HepG2 (cell line): ENCODE measurements around the gene SEPHS1. TPM values are rescaled to one million over a fixed set of nuclear protein-coding genes. Genes with fewer than 3 reads are reported as not detected.

ENCODE experiments used
- ARNTL ChIP-seq: sonication (generic); formaldehyde crosslinking; IDR thresholded peaks from 2 replicates; pipeline ENCODE4 v1.4.0; 2020; ENCODE audit warnings: mild to moderate bottlenecking, missing genetic modification reagents
- GPN1 ChIP-seq: sonication (generic); formaldehyde crosslinking; IDR thresholded peaks from 2 replicates; pipeline ENCODE4 v1.5.1; 2020; ENCODE audit warnings: missing genetic modification reagents, borderline replicate concordance
- HES4 ChIP-seq: sonication (generic); formaldehyde crosslinking; IDR thresholded peaks from 2 replicates; pipeline ENCODE4 v1.9.0; 2021; ENCODE audit warnings: mild to moderate bottlenecking, missing genetic modification reagents, borderline replicate concordance
- MEIS2 ChIP-seq: sonication (generic); formaldehyde crosslinking; IDR thresholded peaks from 2 replicates; pipeline ENCODE4 v1.9.0; 2021; ENCODE audit warnings: mild to moderate bottlenecking, missing genetic modification reagents
- NPAS2 ChIP-seq: sonication (generic); formaldehyde crosslinking; IDR thresholded peaks from 2 replicates; pipeline ENCODE4 v1.8.0; 2022; ENCODE audit warnings: mild to moderate bottlenecking, missing genetic modification reagents, borderline replicate concordance
- NR1H2 ChIP-seq: sonication (generic); formaldehyde crosslinking; IDR thresholded peaks from 2 replicates; pipeline ENCODE4 v1.8.1; 2022; ENCODE audit warnings: low read depth, missing genetic modification reagents, borderline replicate concordance
- SP1 ChIP-seq, 2 experiments: fragments of 450-650 bp in 1 of 2; sonication (generic) in 1 of 2; formaldehyde crosslinking in 1 of 2; IDR thresholded peaks; 2 replicates each; pipeline versions ENCODE4 v1.4.0 to v1.6.1; 2016 to 2020; ENCODE audit warnings: missing genetic modification reagents in 1 of 2
- SRSF4 ChIP-seq: fragments of 200-400 bp; formaldehyde crosslinking; IDR thresholded peaks from one replicate; pipeline ENCODE4 v1.6.1; 2018; ENCODE audit warnings: mild to moderate bottlenecking, low read depth, low read length, moderate library complexity; ENCODE audit not compliant: poor library complexity, severe bottlenecking
- TAF15 ChIP-seq: fragments of 200-400 bp; formaldehyde crosslinking; IDR thresholded peaks from one replicate; pipeline ENCODE4 v1.6.1; 2018; ENCODE audit warnings: mild to moderate bottlenecking, low read depth, low read length; ENCODE audit not compliant: poor library complexity, severe bottlenecking
- XRCC5 ChIP-seq: fragments of 200-400 bp; formaldehyde crosslinking; optimal IDR thresholded peaks from 2 replicates; pipeline ENCODE3; 2017; ENCODE audit warnings: mild to moderate bottlenecking, low read length
- ZNF124 ChIP-seq: sonication (generic); formaldehyde crosslinking; IDR thresholded peaks from 2 replicates; pipeline ENCODE4 v1.4.0; 2020; ENCODE audit warnings: missing genetic modification reagents
- ZNF18 ChIP-seq: sonication (generic); formaldehyde crosslinking; IDR thresholded peaks from 2 replicates; pipeline ENCODE4 v1.8.0; 2022; ENCODE audit warnings: mild to moderate bottlenecking, missing genetic modification reagents; ENCODE audit not compliant: insufficient replicate concordance
- ZNF501 ChIP-seq: sonication (generic); formaldehyde crosslinking; IDR thresholded peaks from 2 replicates; pipeline ENCODE4 v1.5.1; 2020; ENCODE audit warnings: mild to moderate bottlenecking, moderate library complexity, missing genetic modification reagents
- ZNF766 ChIP-seq: sonication (generic); formaldehyde crosslinking; IDR thresholded peaks from 2 replicates; pipeline ENCODE4 v1.5.0; 2020; ENCODE audit warnings: missing genetic modification reagents, borderline replicate concordance
- polyA plus RNA-seq, 8 experiments: library from polyadenylated mRNA; depleted of rRNA in 3 of 8; stranded (reverse) in 7 of 8; unstranded in 1 of 8; fragments of >200 nt; fragmentation: Illumina TruSeq in 4 of 8; extraction: Trizol in 4 of 8; gene quantifications; 2 replicates each; pipeline versions ENCODE4 v1.2.1 to v1.2.3, GENCODE V29; 2011 to 2016; ENCODE audit warnings: low read depth in 4 of 8, missing spikeins in 1 of 8, mixed read lengths in 1 of 8; ENCODE audit not compliant: insufficient read depth in 1 of 8
- total RNA-seq, 5 experiments: library from RNA; depleted of rRNA; stranded (reverse); fragments of >200 nt; fragmentation: Illumina TruSeq; extraction: Trizol; gene quantifications; 2 replicates each; pipeline ENCODE4 v1.2.3, GENCODE V29; 2016; ENCODE audit warnings: low read depth in 1 of 5
- TF ChIP-seq, protein P1 (sequence below): sonication (generic); formaldehyde crosslinking; IDR thresholded peaks from 2 replicates; pipeline ENCODE4 v1.4.0; 2020; ENCODE audit warnings: missing genetic modification reagents, mild to moderate bottlenecking, borderline replicate concordance
- TF ChIP-seq, protein P2 (sequence below): sonication (generic); formaldehyde crosslinking; IDR thresholded peaks from 2 replicates; pipeline ENCODE4 v1.9.0; 2021; ENCODE audit warnings: missing genetic modification reagents, mild to moderate bottlenecking, borderline replicate concordance
- TF ChIP-seq, protein P3 (sequence below): sonication (generic); formaldehyde crosslinking; conservative IDR thresholded peaks from 2 replicates; pipeline ENCODE4 v1.4.0; 2020; ENCODE audit warnings: missing genetic modification reagents
- TF ChIP-seq, protein P4 (sequence below): sonication (generic); formaldehyde crosslinking; IDR thresholded peaks from 2 replicates; pipeline ENCODE4 v1.8.0; 2022; ENCODE audit warnings: mild to moderate bottlenecking, missing genetic modification reagents, borderline replicate concordance

The SEPHS1 gene
- total and polyA plus RNA-seq, 2 of the 13 experiments (the other 11 are each of a cell fraction or from before 2014, with no cell fraction given): 57.8 to 61.5 TPM

- TF ChIP-seq, protein P1, sequence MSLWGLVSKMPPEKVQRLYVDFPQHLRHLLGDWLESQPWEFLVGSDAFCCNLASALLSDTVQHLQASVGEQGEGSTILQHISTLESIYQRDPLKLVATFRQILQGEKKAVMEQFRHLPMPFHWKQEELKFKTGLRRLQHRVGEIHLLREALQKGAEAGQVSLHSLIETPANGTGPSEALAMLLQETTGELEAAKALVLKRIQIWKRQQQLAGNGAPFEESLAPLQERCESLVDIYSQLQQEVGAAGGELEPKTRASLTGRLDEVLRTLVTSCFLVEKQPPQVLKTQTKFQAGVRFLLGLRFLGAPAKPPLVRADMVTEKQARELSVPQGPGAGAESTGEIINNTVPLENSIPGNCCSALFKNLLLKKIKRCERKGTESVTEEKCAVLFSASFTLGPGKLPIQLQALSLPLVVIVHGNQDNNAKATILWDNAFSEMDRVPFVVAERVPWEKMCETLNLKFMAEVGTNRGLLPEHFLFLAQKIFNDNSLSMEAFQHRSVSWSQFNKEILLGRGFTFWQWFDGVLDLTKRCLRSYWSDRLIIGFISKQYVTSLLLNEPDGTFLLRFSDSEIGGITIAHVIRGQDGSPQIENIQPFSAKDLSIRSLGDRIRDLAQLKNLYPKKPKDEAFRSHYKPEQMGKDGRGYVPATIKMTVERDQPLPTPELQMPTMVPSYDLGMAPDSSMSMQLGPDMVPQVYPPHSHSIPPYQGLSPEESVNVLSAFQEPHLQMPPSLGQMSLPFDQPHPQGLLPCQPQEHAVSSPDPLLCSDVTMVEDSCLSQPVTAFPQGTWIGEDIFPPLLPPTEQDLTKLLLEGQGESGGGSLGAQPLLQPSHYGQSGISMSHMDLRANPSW (CRISPR knock-in tag): no peak; the same call in 1 of the 2 replicates
- no peak for TF ChIP-seq NR1H2 (CRISPR knock-in tag)
- no peak for TF ChIP-seq SP1 (IDR thresholded peaks at IDR 0.05)
- no peak; the same call in 1 of the 2 replicates for TF ChIP-seq SP1 (CRISPR knock-in tag; IDR thresholded peaks at IDR 0.05)
- no peak for TF ChIP-seq ZNF18 (CRISPR knock-in tag)
- TF ChIP-seq NPAS2 (CRISPR knock-in tag): no peak
- 0 out of 2 replicates have a peak, but pooled peaks have one; percentile 69 for TF ChIP-seq MEIS2 (CRISPR knock-in tag)
- TF ChIP-seq ARNTL (CRISPR knock-in tag): peak; percentile 24
- no peak for TF ChIP-seq SRSF4
- no peak for TF ChIP-seq GPN1 (CRISPR knock-in tag)
- TF ChIP-seq, protein P2, sequence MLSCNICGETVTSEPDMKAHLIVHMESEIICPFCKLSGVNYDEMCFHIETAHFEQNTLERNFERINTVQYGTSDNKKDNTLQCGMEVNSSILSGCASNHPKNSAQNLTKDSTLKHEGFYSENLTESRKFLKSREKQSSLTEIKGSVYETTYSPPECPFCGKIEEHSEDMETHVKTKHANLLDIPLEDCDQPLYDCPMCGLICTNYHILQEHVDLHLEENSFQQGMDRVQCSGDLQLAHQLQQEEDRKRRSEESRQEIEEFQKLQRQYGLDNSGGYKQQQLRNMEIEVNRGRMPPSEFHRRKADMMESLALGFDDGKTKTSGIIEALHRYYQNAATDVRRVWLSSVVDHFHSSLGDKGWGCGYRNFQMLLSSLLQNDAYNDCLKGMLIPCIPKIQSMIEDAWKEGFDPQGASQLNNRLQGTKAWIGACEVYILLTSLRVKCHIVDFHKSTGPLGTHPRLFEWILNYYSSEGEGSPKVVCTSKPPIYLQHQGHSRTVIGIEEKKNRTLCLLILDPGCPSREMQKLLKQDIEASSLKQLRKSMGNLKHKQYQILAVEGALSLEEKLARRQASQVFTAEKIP (CRISPR knock-in tag): no peak
- no peak for TF ChIP-seq ZNF766 (CRISPR knock-in tag)
- peak; percentile 29 for TF ChIP-seq ZNF501 (CRISPR knock-in tag)
- TF ChIP-seq, protein P3, sequence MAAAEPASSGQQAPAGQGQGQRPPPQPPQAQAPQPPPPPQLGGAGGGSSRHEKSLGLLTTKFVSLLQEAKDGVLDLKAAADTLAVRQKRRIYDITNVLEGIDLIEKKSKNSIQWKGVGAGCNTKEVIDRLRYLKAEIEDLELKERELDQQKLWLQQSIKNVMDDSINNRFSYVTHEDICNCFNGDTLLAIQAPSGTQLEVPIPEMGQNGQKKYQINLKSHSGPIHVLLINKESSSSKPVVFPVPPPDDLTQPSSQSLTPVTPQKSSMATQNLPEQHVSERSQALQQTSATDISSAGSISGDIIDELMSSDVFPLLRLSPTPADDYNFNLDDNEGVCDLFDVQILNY (CRISPR knock-in tag): no peak
- no peak for TF ChIP-seq TAF15
- TF ChIP-seq XRCC5: peak; percentile 21
- TF ChIP-seq, protein P4, sequence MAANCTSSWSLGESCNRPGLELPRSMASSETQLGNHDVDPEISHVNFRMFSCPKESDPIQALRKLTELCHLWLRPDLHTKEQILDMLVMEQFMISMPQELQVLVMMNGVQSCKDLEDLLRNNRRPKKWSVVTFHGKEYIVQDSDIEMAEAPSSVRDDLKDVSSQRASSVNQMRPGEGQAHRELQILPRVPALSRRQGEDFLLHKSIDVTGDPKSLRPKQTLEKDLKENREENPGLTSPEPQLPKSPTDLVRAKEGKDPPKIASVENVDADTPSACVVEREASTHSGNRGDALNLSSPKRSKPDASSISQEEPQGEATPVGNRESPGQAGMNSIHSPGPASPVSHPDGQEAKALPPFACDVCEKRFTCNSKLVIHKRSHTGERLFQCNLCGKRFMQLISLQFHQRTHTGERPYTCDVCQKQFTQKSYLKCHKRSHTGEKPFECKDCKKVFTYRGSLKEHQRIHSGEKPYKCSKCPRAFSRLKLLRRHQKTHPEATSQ (CRISPR knock-in tag): peak; percentile 28; the same call in 1 of the 2 replicates
- TF ChIP-seq HES4 (CRISPR knock-in tag): no peak
- no peak for TF ChIP-seq ZNF124 (CRISPR knock-in tag)
These were observed 48.4 kb downstream of the SEPHS1 start, which contains the start of gene PHYH (continued) for GRCh38 chr10:13299437-13300287.
